ENCODE measurements around the gene PTGFRN. TPM values are rescaled to one million over a fixed set of nuclear protein-coding genes. Genes with fewer than 3 reads are reported as not detected.

Gene PTGFRN
- total RNA-seq, 1 donor from 2014 or later, result 35.6 TPM

DNA sequence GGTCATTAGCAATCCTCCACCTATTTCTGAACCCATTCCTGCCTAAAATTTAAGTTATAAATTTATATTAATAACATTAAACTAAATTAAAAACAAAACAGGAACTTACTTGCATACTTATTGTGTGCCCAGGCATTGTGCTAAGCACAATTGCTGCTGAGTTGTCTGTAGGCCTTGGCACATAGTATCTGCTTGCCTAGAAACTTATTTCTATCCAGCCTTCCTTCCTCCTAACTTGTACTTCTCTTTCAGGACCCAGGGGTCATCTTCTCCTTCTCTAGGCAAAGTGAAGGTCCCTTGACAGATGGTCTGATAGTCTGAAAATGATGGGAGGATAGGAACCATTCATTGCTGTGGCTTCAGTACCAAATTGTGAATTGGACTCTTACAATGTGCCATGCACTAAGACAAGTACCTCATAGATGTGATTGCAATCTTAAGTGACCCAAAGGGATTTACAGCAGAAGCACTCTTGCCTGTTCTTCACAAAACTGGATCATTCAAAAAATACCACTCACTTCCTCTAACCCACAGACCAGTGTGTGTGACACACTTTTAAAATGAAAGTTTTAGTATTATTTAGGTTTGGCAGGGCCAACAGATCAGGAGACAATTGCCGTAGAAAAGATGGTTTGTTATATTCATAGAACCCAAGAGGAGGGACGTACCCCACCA, 81.6 kb downstream of the PTGFRN start:
- TF ChIP-seq, protein P1, sequence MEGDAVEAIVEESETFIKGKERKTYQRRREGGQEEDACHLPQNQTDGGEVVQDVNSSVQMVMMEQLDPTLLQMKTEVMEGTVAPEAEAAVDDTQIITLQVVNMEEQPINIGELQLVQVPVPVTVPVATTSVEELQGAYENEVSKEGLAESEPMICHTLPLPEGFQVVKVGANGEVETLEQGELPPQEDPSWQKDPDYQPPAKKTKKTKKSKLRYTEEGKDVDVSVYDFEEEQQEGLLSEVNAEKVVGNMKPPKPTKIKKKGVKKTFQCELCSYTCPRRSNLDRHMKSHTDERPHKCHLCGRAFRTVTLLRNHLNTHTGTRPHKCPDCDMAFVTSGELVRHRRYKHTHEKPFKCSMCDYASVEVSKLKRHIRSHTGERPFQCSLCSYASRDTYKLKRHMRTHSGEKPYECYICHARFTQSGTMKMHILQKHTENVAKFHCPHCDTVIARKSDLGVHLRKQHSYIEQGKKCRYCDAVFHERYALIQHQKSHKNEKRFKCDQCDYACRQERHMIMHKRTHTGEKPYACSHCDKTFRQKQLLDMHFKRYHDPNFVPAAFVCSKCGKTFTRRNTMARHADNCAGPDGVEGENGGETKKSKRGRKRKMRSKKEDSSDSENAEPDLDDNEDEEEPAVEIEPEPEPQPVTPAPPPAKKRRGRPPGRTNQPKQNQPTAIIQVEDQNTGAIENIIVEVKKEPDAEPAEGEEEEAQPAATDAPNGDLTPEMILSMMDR (conservative IDR thresholded peaks at IDR 0.05), result no peak
- Mint-ChIP-seq H3K9me3 (peaks cover 14% of the 10 kb centered on the region), H3K4me1 (peaks cover 41% of the 10 kb centered on the region), H3K27ac (ENCODE audit: unreplicated experiment) (no peak overlapping the region), H3K36me3 (ENCODE audit: low read depth) (peaks cover 44% of the 10 kb centered on the region), H3K27me3 (ENCODE audit: low read depth) (no peaks in the 10 kb centered on the region), H3K4me3 (no peak overlapping the region)
- no peak for DNase-seq (ENCODE audit: low read depth, low spot score)

DNA sequence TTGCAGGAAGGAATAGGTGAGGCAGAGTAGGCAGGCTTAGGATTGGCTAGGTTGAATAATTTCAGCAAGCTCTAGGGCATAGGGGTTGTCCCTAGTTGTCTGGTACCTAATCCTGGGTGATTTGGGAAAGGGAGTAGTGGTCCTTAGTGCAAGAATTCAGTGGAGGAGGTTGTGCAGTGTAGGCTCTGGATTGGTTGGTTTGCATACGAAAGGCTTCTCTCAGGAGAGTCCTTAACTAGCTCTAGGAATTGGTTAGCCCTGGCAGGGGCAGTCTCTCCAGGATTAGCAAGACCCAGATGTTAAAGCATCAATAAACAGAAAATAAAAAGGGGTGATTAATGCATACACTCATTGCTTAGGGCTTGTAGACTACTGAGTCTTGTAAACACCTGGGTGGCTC, 82.2 kb downstream of the PTGFRN start:
- Mint-ChIP-seq H3K9me3 (peaks cover 14% of the 10 kb centered on the region), H3K27ac (ENCODE audit: unreplicated experiment) (no peak overlapping the region), H3K4me1 (peaks cover 39% of the 10 kb centered on the region), H3K27me3 (ENCODE audit: low read depth) (no peaks in the 10 kb centered on the region), H3K4me3 (no peak overlapping the region), H3K36me3 (ENCODE audit: low read depth) (peaks cover 40% of the 10 kb centered on the region)
- DNase-seq (ENCODE audit: low read depth, low spot score), result no peak
- TF ChIP-seq, protein P1 (conservative IDR thresholded peaks at IDR 0.05), result no peak

DNA sequence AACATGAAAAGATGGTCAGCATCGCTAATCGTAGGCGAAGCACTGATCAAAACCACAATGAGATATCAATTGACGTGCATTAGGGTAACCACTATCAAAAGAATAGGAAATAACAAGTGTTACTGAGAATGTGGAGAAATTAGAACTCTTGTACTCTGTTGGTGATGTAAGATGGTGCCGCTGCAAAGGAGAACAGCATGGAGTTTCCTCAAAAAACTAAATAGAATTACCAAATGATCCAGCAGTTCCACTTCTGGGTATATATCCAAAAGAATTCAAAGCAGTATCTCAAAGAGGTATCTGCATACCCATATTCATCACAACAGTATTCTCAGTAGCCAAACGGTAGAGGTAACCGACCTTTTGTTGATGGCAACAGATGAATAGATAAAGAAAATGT, 83.6 kb downstream of the PTGFRN start:
- H3K9me3 Mint-ChIP-seq, result peaks cover 14% of the 10 kb centered on the region
- no peak for DNase-seq (ENCODE audit: low read depth, low spot score)
- TF ChIP-seq, protein P1 (conservative IDR thresholded peaks at IDR 0.05), result no peak
- H3K36me3 Mint-ChIP-seq (ENCODE audit: low read depth), result peaks cover 37% of the 10 kb centered on the region
- H3K27me3 Mint-ChIP-seq (ENCODE audit: low read depth), result no peaks in the 10 kb centered on the region
- no peak overlapping the region for H3K27ac Mint-ChIP-seq (ENCODE audit: unreplicated experiment)
- H3K4me3 Mint-ChIP-seq, result no peak overlapping the region
- peaks cover 28% of the 10 kb centered on the region for H3K4me1 Mint-ChIP-seq

DNA sequence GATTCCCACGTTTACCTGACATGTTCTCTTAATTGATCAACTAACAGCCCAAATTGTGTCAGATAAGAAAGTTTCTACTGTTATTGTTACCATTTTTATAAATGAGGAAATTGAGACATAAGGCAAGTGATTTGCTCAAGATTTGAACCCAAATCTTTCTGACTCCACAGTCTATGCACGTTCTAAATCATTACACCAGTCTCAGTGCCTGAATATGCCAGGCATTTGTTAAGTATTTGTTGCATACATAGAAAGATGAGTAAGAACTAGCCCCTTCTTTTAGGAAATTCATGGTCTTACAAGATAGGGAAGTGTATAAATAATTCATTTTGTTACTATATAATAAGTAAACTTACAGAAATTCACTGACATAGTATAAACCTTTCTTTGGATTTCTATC, 84.7 kb downstream of the PTGFRN start:
- Mint-ChIP-seq H3K4me1 (peaks cover 21% of the 10 kb centered on the region), H3K27me3 (ENCODE audit: low read depth) (no peaks in the 10 kb centered on the region), H3K9me3 (peaks cover 14% of the 10 kb centered on the region), H3K36me3 (ENCODE audit: low read depth) (peaks cover 36% of the 10 kb centered on the region), H3K4me3 (no peak overlapping the region), H3K27ac (ENCODE audit: unreplicated experiment) (no peak overlapping the region)
- no peak for DNase-seq (ENCODE audit: low read depth, low spot score)
- TF ChIP-seq, protein P1 (conservative IDR thresholded peaks at IDR 0.05), result no peak

DNA sequence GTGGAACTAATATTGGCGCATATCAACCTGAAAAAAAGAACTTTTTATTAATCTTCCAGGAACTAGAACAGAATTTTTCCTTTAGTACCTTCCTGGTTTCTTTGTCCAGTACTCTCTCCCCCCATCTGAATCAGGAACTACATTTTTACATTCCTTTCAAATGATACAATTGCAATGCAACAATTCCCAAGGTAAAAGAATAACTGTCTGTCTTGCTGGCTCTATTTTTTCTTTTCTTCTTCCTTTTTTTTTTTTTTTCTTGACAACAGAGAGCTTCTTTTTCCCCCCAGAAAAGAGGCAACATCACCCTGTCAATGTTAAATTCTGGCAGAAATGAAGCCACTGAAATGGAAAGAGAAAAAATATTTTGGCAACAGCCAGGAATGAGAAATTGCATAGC, 87.3 kb downstream of the PTGFRN start:
- peaks cover 21% of the 10 kb centered on the region for H3K36me3 Mint-ChIP-seq (ENCODE audit: low read depth)
- H3K9me3 Mint-ChIP-seq, result peaks cover 9% of the 10 kb centered on the region
- no peak overlapping the region for H3K27ac Mint-ChIP-seq (ENCODE audit: unreplicated experiment)
- H3K4me3 Mint-ChIP-seq, result no peak overlapping the region
- no peak for DNase-seq (ENCODE audit: low read depth, low spot score)
- no peaks in the 10 kb centered on the region for H3K27me3 Mint-ChIP-seq (ENCODE audit: low read depth)
- TF ChIP-seq, protein P1 (conservative IDR thresholded peaks at IDR 0.05), result no peak
- peaks cover 6% of the 10 kb centered on the region for H3K4me1 Mint-ChIP-seq

Data from neural crest cell (in vitro differentiated cells).